ENCODE measurements around the gene CENPU.

DNA sequence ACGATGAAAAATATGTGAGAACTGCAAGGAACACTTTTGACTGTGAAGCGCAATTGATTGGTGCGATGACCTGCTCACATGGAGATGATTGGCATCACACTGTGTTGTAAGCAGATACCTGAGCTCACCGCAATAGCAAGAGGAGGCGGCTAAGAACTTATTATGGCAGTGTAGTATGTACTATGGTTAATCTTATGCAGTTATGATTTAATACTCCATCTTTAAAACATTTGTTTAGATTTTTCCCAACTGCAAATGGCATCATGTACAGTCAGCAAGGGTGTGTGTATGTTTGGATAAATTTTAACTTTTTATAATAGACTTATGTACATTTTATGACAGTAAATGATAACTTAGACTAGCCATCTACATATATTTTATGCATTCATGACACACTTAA is 58.9 kb downstream of the CENPU start:
- no peak for TF ChIP-seq POLR2A (IDR thresholded peaks at IDR 0.05)
- TF ChIP-seq, protein P1, sequence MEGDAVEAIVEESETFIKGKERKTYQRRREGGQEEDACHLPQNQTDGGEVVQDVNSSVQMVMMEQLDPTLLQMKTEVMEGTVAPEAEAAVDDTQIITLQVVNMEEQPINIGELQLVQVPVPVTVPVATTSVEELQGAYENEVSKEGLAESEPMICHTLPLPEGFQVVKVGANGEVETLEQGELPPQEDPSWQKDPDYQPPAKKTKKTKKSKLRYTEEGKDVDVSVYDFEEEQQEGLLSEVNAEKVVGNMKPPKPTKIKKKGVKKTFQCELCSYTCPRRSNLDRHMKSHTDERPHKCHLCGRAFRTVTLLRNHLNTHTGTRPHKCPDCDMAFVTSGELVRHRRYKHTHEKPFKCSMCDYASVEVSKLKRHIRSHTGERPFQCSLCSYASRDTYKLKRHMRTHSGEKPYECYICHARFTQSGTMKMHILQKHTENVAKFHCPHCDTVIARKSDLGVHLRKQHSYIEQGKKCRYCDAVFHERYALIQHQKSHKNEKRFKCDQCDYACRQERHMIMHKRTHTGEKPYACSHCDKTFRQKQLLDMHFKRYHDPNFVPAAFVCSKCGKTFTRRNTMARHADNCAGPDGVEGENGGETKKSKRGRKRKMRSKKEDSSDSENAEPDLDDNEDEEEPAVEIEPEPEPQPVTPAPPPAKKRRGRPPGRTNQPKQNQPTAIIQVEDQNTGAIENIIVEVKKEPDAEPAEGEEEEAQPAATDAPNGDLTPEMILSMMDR (IDR thresholded peaks at IDR 0.05): no peak

Measured in thyroid gland (tissue), 4 donors.